DMS114 treated with DMSO at 0.1 percent for 48 hours (cell line): ENCODE data around the gene MAPKAPK5.
"Not testable (repeated sequence)": the region's sequence is repeated elsewhere in the genome, so short reads cannot be mapped to it uniquely, and the experiment has no call there.

ENCODE experiments used
- DNase-seq: peaks from one replicate; lab custom pipeline; 2025; ENCODE audit not compliant: unreplicated experiment; lab: John Stamatoyannopoulos, UW

MAPKAPK5 gene

GRCh38 chr12:111827907-111828306 is 14.1 kb upstream of the MAPKAPK5 start:
- DNase-seq: no peak

GRCh38 chr12:111828338-111828979 is 13.6 kb upstream of the MAPKAPK5 start:
- no peak for DNase-seq

DNA sequence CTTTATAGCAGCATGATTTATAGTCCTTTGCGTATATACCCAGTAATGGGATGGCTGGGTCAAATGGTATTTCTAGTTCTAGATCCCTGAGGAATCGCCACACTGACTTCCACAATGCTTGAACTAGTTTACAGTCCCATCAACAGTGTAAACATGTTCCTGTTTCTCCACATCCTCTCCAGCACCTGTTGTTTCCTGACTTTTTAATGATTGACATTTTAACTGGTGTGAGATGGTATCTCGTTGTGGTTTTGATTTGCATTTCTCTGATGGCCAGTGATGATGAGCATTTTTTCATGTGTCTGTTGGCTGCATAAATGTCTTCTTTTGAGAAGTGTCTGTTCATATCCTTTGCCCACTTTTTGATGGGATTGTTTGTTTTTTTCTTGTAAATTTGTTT is 12.4 kb upstream of the MAPKAPK5 start:
- not testable (repeated sequence) for DNase-seq

DNA sequence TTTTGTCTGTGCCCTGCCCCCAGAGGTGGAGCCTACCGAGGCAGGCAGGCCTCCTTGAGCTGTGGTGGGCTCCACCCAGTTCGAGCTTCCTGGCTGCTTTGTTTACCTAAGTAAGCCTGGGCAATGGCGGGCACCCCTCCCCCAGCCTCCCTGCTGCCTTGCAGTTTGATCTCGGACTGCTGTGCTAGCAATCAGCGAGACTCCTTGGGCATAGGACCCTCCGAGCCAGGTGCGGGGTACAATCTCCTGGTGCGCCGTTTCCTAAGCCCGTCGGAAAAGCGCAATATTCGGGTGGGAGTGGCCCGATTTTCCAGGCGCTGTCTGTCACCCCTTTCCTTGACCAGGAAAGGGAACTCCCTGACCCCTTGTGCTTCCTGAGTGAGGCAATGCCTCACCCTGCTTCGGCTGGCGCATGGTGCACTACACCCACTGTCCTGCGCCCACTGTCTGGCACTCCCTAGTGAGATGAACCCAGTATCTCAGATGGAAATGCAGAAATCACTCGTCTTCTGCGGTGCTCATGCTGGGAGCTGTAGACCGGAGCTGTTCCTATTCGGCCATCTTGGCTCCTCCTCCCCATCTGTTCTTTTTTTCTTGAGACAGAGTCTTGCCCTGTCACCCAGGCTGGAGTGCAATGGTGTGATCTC is 7.2 kb upstream of the MAPKAPK5 start:
- DNase-seq: not testable (repeated sequence)

DNA sequence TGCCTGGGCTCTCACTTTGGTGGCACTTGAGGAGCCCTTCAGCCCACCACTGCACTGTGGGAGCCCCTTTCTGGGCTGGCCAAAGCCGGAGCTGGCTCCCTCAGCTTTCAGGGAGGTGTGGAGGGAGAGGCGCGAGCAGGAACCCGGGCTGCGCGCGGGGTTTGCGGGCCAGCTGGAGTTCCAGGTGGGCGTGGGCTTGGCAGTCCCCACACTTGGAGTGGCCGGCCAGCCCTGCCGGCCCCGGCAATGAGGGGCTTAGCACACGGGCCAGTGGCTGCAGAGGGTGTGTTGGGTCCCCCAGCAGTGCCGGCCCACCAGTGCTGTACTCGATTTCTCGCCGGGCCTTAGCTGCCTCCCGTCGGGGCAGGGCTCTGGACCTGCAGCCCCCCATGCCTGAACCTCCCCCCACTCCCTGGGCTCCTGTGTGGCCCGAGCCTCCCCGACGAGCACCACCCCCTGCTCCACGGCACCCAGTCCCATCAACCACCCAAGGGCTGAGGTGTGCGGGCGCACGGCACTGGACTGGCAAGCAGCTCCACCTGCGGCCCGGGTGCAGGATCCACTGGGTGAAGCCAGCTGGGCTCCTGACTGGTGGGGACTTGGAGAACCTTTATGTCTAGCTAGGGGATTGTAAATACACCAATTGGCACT is 6.4 kb upstream of the MAPKAPK5 start:
- DNase-seq: not testable (repeated sequence)

DNA sequence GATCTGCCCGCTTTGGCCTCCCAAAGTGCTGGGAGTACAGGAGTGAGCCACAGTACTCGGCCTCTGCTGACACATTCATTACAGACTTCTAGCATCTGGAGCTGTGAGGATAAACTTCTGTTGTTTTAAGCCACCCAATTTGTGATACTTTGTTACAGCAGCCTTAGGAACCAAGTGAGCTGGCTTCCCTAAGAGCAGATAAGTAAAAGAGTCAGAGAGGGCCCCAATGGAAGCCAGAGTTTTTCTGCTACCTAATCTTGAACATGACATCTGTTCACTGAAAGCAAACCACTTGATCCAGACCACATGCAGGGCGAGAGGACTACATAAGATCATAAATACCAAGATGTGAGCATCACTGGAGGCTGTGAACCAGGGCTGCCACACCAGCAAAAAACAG is 3.7 kb upstream of the MAPKAPK5 start:
- no peak for DNase-seq

- DNase-seq: no peak
Observed at GRCh38 chr12:111840807-111841206, 1.2 kb upstream of the MAPKAPK5 start.

- DNase-seq: no peak
Observed at GRCh38 chr12:111841236-111841749, 735 bp upstream of the MAPKAPK5 start.

DNA sequence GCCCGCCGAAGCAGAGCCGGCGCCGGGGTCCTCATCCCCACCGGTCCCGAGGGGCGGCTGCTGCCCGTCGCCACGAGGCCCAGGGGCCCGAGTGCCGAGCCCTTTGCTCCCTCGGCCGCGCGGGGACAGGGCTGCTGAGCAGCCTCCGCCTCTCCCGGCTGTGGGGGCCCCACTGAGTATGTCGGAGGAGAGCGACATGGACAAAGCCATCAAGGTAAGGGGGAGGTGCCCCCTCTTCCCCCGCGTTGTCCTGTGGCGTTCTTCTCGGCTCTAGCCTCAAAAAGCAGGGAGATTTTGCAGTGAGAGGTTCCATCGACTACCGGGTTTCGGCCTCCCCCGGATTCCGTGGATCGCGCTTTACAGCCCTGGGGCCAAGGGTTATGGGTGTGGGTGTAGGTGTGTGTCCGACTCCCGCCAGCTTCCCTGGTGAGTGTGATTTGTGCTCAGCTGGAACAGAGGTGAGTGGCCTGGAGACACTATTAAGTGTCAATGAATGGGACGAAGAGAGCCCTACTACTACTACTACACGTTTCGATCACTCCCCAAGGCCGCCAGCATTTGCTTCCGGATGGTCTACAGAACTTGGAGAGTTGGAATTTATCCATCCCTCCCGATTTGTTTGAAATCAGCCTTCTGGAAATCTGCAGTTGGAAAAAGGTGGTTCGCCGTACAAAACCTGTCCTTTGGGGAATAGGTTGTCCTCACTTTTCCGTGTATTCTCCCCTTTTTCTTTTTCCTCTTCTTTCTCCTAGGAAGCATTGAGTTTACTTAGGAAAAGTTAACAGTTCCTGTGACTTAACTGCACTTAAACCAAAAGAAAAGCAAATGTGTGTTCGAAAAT is 748 bp downstream of the MAPKAPK5 start:
- DNase-seq: no peak

GRCh38 chr12:111846016-111846415 is 4.0 kb downstream of the MAPKAPK5 start:
- DNase-seq: no peak

- no peak for DNase-seq
Observed at GRCh38 chr12:111850526-111850925, 8.5 kb downstream of the MAPKAPK5 start.

DNA sequence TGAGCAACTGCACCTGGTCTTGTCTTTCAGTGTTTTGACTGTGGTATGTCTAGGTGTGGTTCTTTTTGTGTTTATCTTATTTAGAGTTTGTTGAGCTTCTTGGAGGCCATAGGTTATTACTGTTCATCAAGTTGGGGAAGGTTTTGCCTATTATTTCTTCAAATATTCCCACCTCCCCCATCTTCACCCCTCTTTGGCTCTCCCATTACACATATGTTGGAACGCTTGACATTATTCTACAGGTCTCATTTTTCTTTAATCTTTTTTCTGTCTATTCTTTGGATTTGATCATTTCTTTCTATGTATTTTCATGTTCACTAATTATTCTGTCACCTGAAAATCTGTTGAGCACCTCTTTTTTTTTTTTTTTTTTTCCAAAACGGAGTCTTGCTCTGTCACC is 16.2 kb downstream of the MAPKAPK5 start:
- DNase-seq: no peak

DNA sequence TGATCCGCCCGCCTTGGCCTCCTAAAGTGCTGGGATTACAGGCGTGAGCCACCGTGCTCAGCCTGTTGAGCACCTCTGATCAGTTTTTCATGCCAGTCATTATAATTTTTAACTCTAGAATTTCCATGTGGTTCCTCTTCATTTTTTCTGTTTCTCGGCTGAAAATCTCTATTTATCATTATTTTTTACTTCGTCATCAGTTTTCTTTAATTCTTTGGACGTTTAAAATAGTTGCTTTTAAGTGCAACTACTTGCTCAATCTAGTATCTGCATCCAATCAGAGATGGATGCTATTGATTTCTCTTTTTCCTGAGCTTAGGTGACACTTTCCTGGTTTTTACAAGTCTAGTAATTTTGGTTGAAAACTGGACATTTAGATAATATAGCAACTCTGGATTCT is 16.8 kb downstream of the MAPKAPK5 start:
- DNase-seq: no peak

- no peak for DNase-seq
Observed at GRCh38 chr12:111864913-111865312, 22.9 kb downstream of the MAPKAPK5 start.

DNA sequence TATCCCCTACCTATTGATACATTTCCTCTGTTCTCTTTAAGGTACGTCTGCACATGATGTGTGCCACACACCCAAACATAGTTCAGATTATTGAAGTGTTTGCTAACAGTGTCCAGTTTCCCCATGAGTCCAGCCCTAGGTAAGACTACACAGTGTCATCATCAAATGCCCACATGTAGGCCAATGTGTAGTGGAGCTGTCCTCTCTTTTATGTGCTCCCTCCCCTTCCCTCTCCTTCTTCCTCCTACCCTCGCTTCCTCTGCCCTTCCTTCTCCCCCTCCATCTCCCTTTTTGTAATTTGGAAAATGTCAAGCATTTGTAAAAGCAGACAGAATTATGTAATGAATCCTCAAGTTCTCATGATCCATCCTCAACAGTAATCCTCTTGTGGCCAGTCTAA is 25.5 kb downstream of the MAPKAPK5 start:
- DNase-seq: no peak

- no peak for DNase-seq
Observed at GRCh38 chr12:111868676-111869588, 26.9 kb downstream of the MAPKAPK5 start.

DNA sequence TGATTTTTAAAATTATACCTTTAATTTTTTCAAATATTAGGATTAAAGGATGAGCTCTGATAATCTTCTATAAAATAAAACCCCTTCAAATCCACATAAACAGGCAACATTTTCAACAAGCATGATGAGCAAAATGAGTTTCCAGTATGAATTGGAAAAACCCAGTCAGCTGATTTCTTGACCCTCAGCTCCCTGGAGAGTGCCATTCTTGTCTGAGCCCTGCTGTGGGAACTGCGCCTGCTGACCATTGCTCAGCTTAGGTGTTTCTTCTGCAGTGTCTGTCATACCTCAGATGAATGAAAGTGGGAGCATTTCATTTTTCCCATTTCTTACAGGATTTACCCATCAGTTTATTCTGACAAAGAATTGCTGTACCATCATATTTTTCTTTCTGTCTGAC is 27.6 kb downstream of the MAPKAPK5 start:
- DNase-seq: no peak

DNA sequence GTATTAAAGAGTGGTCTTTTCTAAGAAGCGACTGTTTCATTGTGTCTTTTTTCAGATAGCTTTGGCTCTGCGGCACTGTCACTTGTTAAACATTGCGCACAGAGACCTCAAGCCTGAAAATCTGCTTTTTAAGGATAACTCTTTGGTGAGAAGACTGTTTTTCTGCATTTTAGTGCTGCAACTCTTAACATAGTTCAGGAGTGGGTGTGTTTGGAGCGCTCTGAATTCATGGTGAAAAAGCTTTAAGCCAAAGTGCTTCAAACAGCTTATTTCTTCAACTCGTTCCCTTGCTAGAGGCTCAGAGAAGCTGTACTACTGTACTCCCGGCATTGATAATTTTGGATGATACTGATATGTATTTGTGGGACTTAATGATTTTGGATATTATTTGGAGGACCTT is 28.2 kb downstream of the MAPKAPK5 start:
- no peak for DNase-seq

- no peak for DNase-seq
Observed at GRCh38 chr12:111870706-111871105, 28.7 kb downstream of the MAPKAPK5 start.

DNA sequence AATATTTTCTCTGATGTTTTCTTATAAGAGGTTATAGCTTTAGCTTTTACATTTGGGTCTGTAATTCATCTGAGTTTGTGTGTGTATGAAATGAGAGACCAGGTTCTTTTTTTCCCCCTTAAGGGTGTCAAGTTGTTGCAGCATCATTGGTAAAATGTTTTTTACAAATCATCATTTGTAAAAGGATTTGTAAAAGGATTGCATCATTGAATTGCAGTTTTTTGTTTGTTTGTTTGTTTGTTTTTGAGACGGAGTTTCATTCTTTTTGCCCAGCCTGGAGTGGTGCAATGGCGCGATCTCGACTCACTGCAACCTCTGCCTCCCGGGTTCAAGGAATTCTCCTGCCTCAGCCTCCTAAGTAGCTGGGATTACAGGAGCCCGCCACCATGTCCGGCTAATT is 31.1 kb downstream of the MAPKAPK5 start:
- DNase-seq: no peak
